Liver (tissue), 3 donors: ENCODE data around the gene RCSD1.

Experiments
- FOXA1 ChIP-seq: IDR thresholded peaks from 2 replicates; pipeline ENCODE4 v1.6.1; 2016; ENCODE audit warnings: antibody characterized with exemption
- GABPA ChIP-seq, 2 donors: IDR thresholded peaks in 1 of 2; conservative IDR thresholded peaks in 1 of 2; 2 replicates each; pipeline ENCODE4 v1.6.1; 2016; ENCODE audit warnings: antibody characterized with exemption in 2 of 2, mild to moderate bottlenecking in 1 of 2, moderate library complexity in 1 of 2
- HNF4A ChIP-seq, 2 donors: conservative IDR thresholded peaks; 2 replicates each; pipeline ENCODE4 v1.6.1; 2016; ENCODE audit warnings: antibody characterized with exemption in 2 of 2, mild to moderate bottlenecking in 2 of 2
- JUND ChIP-seq, 2 donors: IDR thresholded peaks; 2 replicates each; pipeline ENCODE4 v1.6.1; 2016; ENCODE audit warnings: antibody characterized with exemption in 2 of 2
- SP1 ChIP-seq: IDR thresholded peaks from 2 replicates; pipeline ENCODE4 v1.6.1; 2018; ENCODE audit warnings: antibody characterized with exemption, mild to moderate bottlenecking
- TAF1 ChIP-seq: conservative IDR thresholded peaks from 2 replicates; pipeline ENCODE4 v1.6.1; 2016; ENCODE audit warnings: antibody characterized with exemption, mild to moderate bottlenecking
- TF ChIP-seq, protein P1 (sequence below): fragments of 150-350 bp; IDR thresholded peaks from 2 replicates; pipeline ENCODE4 v1.5.1; 2017; ENCODE audit warnings: improper control_type of control experiment, low read depth, low read length; ENCODE audit not compliant: missing input control
- TF ChIP-seq, protein P2 (sequence below): IDR thresholded peaks from 2 replicates; pipeline ENCODE4 v1.6.1; 2016; ENCODE audit warnings: antibody characterized with exemption
- TF ChIP-seq, protein P3 (sequence below): IDR thresholded peaks from 2 replicates; pipeline ENCODE4 v1.6.1; 2016; ENCODE audit warnings: antibody characterized with exemption
- TF ChIP-seq, protein P4 (sequence below): IDR thresholded peaks from 2 replicates; pipeline ENCODE4 v1.6.1; 2016; ENCODE audit warnings: antibody characterized with exemption, mild to moderate bottlenecking
- TF ChIP-seq, protein P5 (sequence below): IDR thresholded peaks from 2 replicates; pipeline ENCODE4 v1.6.1; 2016; ENCODE audit warnings: antibody characterized with exemption
- donor health status: healthy.
- donor health status: healthy.

DNA sequence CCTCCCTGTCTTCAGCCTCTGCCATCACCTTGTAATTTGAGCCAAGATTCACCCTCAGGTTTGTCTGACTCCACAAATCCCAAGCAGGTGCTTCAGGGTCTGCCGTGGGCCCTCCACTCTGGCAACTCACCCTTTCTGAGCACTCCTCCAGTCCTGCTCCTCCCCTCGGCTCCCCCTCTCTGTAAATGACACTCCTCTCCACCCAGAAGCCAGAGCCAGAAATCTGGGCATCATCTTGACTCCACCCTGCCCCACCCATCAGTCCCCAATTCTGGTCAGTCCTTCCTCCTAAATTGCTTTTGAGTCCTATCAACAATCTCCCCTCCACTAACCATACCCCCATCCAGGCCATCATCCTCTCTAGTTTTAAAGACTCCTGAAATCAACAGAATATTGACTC is 40.5 kb downstream of the RCSD1 start:
- TF ChIP-seq, protein P1, sequence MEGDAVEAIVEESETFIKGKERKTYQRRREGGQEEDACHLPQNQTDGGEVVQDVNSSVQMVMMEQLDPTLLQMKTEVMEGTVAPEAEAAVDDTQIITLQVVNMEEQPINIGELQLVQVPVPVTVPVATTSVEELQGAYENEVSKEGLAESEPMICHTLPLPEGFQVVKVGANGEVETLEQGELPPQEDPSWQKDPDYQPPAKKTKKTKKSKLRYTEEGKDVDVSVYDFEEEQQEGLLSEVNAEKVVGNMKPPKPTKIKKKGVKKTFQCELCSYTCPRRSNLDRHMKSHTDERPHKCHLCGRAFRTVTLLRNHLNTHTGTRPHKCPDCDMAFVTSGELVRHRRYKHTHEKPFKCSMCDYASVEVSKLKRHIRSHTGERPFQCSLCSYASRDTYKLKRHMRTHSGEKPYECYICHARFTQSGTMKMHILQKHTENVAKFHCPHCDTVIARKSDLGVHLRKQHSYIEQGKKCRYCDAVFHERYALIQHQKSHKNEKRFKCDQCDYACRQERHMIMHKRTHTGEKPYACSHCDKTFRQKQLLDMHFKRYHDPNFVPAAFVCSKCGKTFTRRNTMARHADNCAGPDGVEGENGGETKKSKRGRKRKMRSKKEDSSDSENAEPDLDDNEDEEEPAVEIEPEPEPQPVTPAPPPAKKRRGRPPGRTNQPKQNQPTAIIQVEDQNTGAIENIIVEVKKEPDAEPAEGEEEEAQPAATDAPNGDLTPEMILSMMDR, result no peak
- TF ChIP-seq GABPA (IDR thresholded peaks at IDR 0.05 in 1 of 2, conservative IDR thresholded peaks at IDR 0.05 in 1 of 2), result no peak
- TF ChIP-seq TAF1, result no peak
- TF ChIP-seq, protein P2, sequence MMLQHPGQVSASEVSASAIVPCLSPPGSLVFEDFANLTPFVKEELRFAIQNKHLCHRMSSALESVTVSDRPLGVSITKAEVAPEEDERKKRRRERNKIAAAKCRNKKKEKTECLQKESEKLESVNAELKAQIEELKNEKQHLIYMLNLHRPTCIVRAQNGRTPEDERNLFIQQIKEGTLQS, result no peak
- TF ChIP-seq, protein P3, sequence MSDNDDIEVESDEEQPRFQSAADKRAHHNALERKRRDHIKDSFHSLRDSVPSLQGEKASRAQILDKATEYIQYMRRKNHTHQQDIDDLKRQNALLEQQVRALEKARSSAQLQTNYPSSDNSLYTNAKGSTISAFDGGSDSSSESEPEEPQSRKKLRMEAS, result no peak
- no peak for TF ChIP-seq HNF4A (conservative IDR thresholded peaks at IDR 0.05)
- TF ChIP-seq, protein P4, sequence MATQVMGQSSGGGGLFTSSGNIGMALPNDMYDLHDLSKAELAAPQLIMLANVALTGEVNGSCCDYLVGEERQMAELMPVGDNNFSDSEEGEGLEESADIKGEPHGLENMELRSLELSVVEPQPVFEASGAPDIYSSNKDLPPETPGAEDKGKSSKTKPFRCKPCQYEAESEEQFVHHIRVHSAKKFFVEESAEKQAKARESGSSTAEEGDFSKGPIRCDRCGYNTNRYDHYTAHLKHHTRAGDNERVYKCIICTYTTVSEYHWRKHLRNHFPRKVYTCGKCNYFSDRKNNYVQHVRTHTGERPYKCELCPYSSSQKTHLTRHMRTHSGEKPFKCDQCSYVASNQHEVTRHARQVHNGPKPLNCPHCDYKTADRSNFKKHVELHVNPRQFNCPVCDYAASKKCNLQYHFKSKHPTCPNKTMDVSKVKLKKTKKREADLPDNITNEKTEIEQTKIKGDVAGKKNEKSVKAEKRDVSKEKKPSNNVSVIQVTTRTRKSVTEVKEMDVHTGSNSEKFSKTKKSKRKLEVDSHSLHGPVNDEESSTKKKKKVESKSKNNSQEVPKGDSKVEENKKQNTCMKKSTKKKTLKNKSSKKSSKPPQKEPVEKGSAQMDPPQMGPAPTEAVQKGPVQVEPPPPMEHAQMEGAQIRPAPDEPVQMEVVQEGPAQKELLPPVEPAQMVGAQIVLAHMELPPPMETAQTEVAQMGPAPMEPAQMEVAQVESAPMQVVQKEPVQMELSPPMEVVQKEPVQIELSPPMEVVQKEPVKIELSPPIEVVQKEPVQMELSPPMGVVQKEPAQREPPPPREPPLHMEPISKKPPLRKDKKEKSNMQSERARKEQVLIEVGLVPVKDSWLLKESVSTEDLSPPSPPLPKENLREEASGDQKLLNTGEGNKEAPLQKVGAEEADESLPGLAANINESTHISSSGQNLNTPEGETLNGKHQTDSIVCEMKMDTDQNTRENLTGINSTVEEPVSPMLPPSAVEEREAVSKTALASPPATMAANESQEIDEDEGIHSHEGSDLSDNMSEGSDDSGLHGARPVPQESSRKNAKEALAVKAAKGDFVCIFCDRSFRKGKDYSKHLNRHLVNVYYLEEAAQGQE, result no peak
- TF ChIP-seq FOXA1, result no peak
- no peak for TF ChIP-seq JUND (IDR thresholded peaks at IDR 0.05)
- no peak for TF ChIP-seq SP1
- TF ChIP-seq, protein P5, sequence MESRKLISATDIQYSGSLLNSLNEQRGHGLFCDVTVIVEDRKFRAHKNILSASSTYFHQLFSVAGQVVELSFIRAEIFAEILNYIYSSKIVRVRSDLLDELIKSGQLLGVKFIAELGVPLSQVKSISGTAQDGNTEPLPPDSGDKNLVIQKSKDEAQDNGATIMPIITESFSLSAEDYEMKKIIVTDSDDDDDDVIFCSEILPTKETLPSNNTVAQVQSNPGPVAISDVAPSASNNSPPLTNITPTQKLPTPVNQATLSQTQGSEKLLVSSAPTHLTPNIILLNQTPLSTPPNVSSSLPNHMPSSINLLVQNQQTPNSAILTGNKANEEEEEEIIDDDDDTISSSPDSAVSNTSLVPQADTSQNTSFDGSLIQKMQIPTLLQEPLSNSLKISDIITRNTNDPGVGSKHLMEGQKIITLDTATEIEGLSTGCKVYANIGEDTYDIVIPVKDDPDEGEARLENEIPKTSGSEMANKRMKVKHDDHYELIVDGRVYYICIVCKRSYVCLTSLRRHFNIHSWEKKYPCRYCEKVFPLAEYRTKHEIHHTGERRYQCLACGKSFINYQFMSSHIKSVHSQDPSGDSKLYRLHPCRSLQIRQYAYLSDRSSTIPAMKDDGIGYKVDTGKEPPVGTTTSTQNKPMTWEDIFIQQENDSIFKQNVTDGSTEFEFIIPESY, result no peak
